ENCODE data around the gene CCDC167.

- TF ChIP-seq, protein P1, sequence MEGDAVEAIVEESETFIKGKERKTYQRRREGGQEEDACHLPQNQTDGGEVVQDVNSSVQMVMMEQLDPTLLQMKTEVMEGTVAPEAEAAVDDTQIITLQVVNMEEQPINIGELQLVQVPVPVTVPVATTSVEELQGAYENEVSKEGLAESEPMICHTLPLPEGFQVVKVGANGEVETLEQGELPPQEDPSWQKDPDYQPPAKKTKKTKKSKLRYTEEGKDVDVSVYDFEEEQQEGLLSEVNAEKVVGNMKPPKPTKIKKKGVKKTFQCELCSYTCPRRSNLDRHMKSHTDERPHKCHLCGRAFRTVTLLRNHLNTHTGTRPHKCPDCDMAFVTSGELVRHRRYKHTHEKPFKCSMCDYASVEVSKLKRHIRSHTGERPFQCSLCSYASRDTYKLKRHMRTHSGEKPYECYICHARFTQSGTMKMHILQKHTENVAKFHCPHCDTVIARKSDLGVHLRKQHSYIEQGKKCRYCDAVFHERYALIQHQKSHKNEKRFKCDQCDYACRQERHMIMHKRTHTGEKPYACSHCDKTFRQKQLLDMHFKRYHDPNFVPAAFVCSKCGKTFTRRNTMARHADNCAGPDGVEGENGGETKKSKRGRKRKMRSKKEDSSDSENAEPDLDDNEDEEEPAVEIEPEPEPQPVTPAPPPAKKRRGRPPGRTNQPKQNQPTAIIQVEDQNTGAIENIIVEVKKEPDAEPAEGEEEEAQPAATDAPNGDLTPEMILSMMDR (conservative IDR thresholded peaks at IDR 0.05; ENCODE audit: low read depth, low read length) = no peak
- no peak for TF ChIP-seq EZH2 (IDR thresholded peaks at IDR 0.05; ENCODE audit: borderline replicate concordance, low read depth, low read length, poor library complexity, severe bottlenecking)
Measured at GRCh38 chr6:37499433-37500293, at the start of gene CCDC167.

All from A673 (cell line).